K562 (cell line): Measurements from ENCODE around the gene ZFR2. TPM values are rescaled to one million over a fixed set of nuclear protein-coding genes. Genes with fewer than 3 reads are reported as not detected.

ENCODE experiments used
- ATAC-seq: fragments of 200-7000 bp; cut with Tn5 transposase; 3 replicates; pipeline ENCODE4 v1.9.1; 2020; ENCODE audit warnings: moderate library complexity
- BruUV-seq: library from RNA; stranded (reverse); fragments of 400-500 nt; replicated peaks from 2 replicates; lab custom pipeline; 2021; lab: Mats Ljungman, UMichigan
- CTCF ChIA-PET: fragments of 300-600 bp; formaldehyde crosslinking; extraction: SDS; loops from one replicate; lab custom pipeline; 2021; ENCODE audit warnings: low intra/inter-chr PET ratio; lab: Yijun Ruan, JAX
- POLR2A ChIA-PET: fragments of 300-600, 350-650 bp; sonication (Branson Sonifier 250); formaldehyde crosslinking; extraction: SDS; loops from one replicate; lab custom pipeline; 2021; ENCODE audit warnings: antibody characterized with exemption, inconsistent platforms; lab: Yijun Ruan, JAX
- DNase-seq, 4 experiments: peaks; one replicate each; pipeline versions ENCODE4 v3.0.0 to v3.0.0-alpha.2; 2011 to 2018; ENCODE audit warnings: low spot score in 3 of 4, mixed read lengths in 3 of 4; ENCODE audit errors: extremely low read depth in 1 of 4
- FAIRE-seq: peaks from 2 replicates; lab custom pipeline; 2011; peaks lifted over from hg19 to GRCh38; lab: Jason Lieb, UNC
- H2AFZ ChIP-seq: 2 replicates; pipeline ENCODE4 v1.6.0; 2011; ENCODE audit warnings: low read depth, low read length, control low read depth, inconsistent platforms
- H3K27ac ChIP-seq: fragments of 200-600 bp; 3 replicates; pipeline ENCODE4 v1.8.0; 2011; ENCODE audit warnings: low read depth, mild to moderate bottlenecking, control low read depth, inconsistent platforms, low read length, moderate library complexity, mixed read lengths; ENCODE audit errors: extremely low read depth
- H3K27me3 ChIP-seq, 2 experiments: fragments of 300-600 bp in 1 of 2; 2 replicates in 1 of 2; 3 replicates in 1 of 2; pipeline versions ENCODE4 v1.6.0 to v1.8.0; 2011; ENCODE audit warnings: inconsistent platforms in 2 of 2, low read length in 2 of 2, mild to moderate bottlenecking in 1 of 2, mixed read lengths in 1 of 2, moderate library complexity in 1 of 2; ENCODE audit not compliant: control insufficient read depth in 2 of 2, insufficient read depth in 2 of 2
- H3K36me3 ChIP-seq: fragments of 300-600 bp; 3 replicates; pipeline ENCODE4 v1.8.0; 2011; ENCODE audit warnings: mild to moderate bottlenecking, low read length, inconsistent platforms; ENCODE audit not compliant: control insufficient read depth, insufficient read depth
- H3K4me1 ChIP-seq, 2 experiments: fragments of 200-600 bp in 1 of 2; replicated peaks in 1 of 2; 2 replicates in 1 of 2; 3 replicates in 1 of 2; pipeline versions ENCODE4 v1.5.1 to v1.8.0; 2011; ENCODE audit warnings: inconsistent platforms in 2 of 2, low read length in 2 of 2, mild to moderate bottlenecking in 1 of 2, mixed read lengths in 1 of 2, moderate library complexity in 1 of 2; ENCODE audit not compliant: control insufficient read depth in 2 of 2, insufficient read depth in 2 of 2
- H3K4me2 ChIP-seq: 2 replicates; pipeline ENCODE4 v1.6.1; 2011; ENCODE audit warnings: low read length, control low read depth, inconsistent platforms, mixed read lengths; ENCODE audit not compliant: insufficient read depth
- H3K4me3 ChIP-seq: fragments of 200-600 bp; sonication (generic), shearing (Covaris generic); 2 replicates; pipeline ENCODE4 v1.5.1; 2016; ENCODE audit warnings: control low read depth, inconsistent platforms
- H3K79me2 ChIP-seq: fragments of 200-600 bp; 3 replicates; pipeline ENCODE4 v1.8.0; 2011; ENCODE audit warnings: low read length, inconsistent platforms; ENCODE audit not compliant: control insufficient read depth, insufficient read depth
- H3K9ac ChIP-seq, 2 experiments: 2 replicates each; pipeline versions ENCODE4 v1.6.0 to v1.6.1; 2011; ENCODE audit warnings: low read depth in 2 of 2, low read length in 2 of 2, control low read depth in 1 of 2, inconsistent platforms in 1 of 2, mild to moderate bottlenecking in 1 of 2, mixed read lengths in 1 of 2; ENCODE audit not compliant: insufficient read depth in 1 of 2
- H3K9me1 ChIP-seq: one replicate; pipeline ENCODE4 v1.6.0; 2011; ENCODE audit warnings: inconsistent platforms, mild to moderate bottlenecking, low read length, moderate library complexity; ENCODE audit not compliant: control insufficient read depth, insufficient read depth
- H3K9me3 ChIP-seq: replicated peaks from 2 replicates; pipeline ENCODE4 v1.5.1; 2011; ENCODE audit warnings: low read depth, low read length, inconsistent platforms; ENCODE audit not compliant: control insufficient read depth, insufficient read depth
- H4K20me1 ChIP-seq: replicated peaks from 2 replicates; pipeline ENCODE4 v1.6.1; 2011; ENCODE audit warnings: low read length, inconsistent platforms, mixed read lengths; ENCODE audit not compliant: control insufficient read depth, insufficient read depth
- BRCA1 ChIP-seq, 2 experiments: fragments of 450-650 bp in 1 of 2; sonication (generic) in 1 of 2; formaldehyde crosslinking in 1 of 2; IDR thresholded peaks; 2 replicates each; pipeline versions ENCODE4 v1.5.0 to v1.6.1; 2017 to 2020; ENCODE audit warnings: mild to moderate bottlenecking in 1 of 2, missing genetic modification reagents in 1 of 2
- WGBS: fragments of 100-300 bp; shearing (Covaris generic); methylation state at CpG from one replicate; pipeline ENCODE4 v1.1.6; 2016; ENCODE audit warnings: low coverage, mixed read lengths; ENCODE audit not compliant: insufficient coverage; ENCODE audit errors: missing lambda C conversion rate; 5-methylcytosine and 5-hydroxymethylcytosine counted together
- in situ Hi-C: fragments of 300-500 bp; cut with MboI; formaldehyde crosslinking; loops from 4 replicates; pipeline ENCODE4 v1.15.0; 2018; ENCODE audit warnings: inconsistent platforms, mixed read lengths
- intact Hi-C: fragments of 100-400 bp; cut with micrococcal nuclease; formaldehyde crosslinking; loops from 2 replicates; pipeline ENCODE4 v1.14.2; 2022
- polyA plus RNA-seq, 8 experiments: library from polyadenylated mRNA; depleted of rRNA in 4 of 8; stranded (reverse) in 5 of 8; unstranded in 3 of 8; fragments of >200 nt; fragmentation: Nextera tagmentation in 2 of 8; fragmentation: Illumina TruSeq in 1 of 8; extraction: Ambion mirVana in 2 of 8; extraction: Trizol in 1 of 8; gene quantifications; 2 replicates each; pipeline versions ENCODE4 v1.2.1 to v1.2.3, GENCODE V29; 2011 to 2014; ENCODE audit warnings: inconsistent platforms in 1 of 8, missing spikeins in 1 of 8
- total RNA-seq, 7 experiments: library from RNA; depleted of rRNA in 6 of 7; stranded (reverse); fragments of >200 nt in 6 of 7; fragmentation: Illumina TruSeq in 2 of 7; extraction: Trizol in 2 of 7; gene quantifications; 2 replicates each; pipeline versions ENCODE4 v1.2.1 to v1.2.3, GENCODE V29; 2011 to 2021; ENCODE audit warnings: low replicate concordance in 1 of 7

Gene ZFR2
- total and polyA plus RNA-seq, 9 of the 15 experiments (the other 6 are each of a cell fraction or from before 2014, with no cell fraction given): 0.03 to 0.59 (median 0.07) TPM; not detected in 6

DNA sequence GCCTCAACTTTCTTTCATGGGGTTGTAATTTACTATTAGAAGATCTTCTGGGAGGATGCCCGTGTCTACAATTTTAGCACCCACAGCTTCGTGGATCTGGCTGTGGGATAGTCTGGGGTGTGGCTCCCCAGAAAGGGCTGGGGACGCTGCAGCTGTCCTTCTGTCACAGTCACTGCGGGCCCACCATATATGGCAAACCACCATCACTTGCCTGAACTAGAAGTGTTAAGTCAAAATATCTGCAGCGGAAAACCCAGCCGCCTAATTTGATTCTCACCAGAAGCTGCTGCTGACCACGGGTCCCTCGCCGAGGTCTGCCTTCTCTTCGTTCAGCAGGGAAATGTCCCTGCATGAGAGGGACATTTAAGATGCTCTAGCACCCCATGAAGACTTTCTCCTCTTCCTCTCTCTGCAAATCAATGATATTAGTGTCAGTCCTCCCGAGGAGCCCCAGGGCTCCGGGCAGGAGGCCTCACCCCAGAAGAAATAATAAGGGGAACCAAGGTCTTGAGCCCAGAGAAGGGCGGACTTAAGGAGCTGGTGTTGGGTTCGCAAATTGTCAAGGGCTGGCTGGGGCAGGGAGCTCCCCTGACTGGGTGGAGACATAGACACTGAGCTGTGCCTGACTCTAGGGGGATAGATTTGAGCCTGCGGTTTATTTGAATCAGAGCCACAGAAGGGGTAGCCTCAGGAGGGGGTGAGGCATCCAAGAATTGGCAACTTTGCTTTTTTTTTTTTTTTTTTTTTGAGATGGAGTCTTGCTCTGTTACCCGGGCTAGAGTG is 79.7 kb downstream of the ZFR2 start:
- in situ Hi-C loops: no loop called here
- H3K36me3 ChIP-seq: peaks cover 7% of the 10 kb centered on the region; the same call in 1 of the 3 replicates
- TF ChIP-seq BRCA1 (IDR thresholded peaks at IDR 0.05) (no peak), BRCA1 (CRISPR knock-in tag; IDR thresholded peaks at IDR 0.05) (no peak)
- H3K9me3 ChIP-seq: 0 out of 2 replicates have a peak, but pooled peaks cover 2% of the 10 kb centered on the region
- no peaks in the 10 kb centered on the region for H3K9me1 ChIP-seq
- WGBS: 9% methylated on average over 15 of the region's 16 CpGs
- H3K27ac ChIP-seq: no peak overlapping the region
- POLR2A ChIA-PET: interaction anchor here (0.5 to 0.9 kb wide), 4 partner anchors 10 to 75 kb away, joined by 3 to 4 read pairs (median 3); no protein-coding TSS in a partner anchor
- intact Hi-C loops: loop anchor here (10.0 kb wide), 1 partner anchor 56 kb away; no protein-coding TSS in a partner anchor
- FAIRE-seq: no peak
- no TSS peak for BruUV-seq
- peaks cover 0 to 27% of the 10 kb centered on the region in 2 experiments; a peak in 2 of 5 replicates for H3K4me1 ChIP-seq
- DNase-seq: no peak
- CTCF ChIA-PET: no interaction called here
- no peak overlapping the region; a peak in 1 of 4 replicates for H3K9ac ChIP-seq
- H3K4me2 ChIP-seq: no peak overlapping the region
- peaks cover 17% of the 10 kb centered on the region for H3K79me2 ChIP-seq
- no peak overlapping the region for H3K4me3 ChIP-seq
- peaks cover 0 to 9% of the 10 kb centered on the region in 2 experiments; a peak in 1 of 5 replicates for H3K27me3 ChIP-seq
- H4K20me1 ChIP-seq: no peaks in the 10 kb centered on the region
- H2AFZ ChIP-seq: 0 out of 2 replicates have a peak overlapping the region, but pooled peaks have one; percentile 4
- ATAC-seq: no peak
